Measurements from ENCODE around the gene SLF2.

- TF ChIP-seq POLR2AphosphoS5 (IDR thresholded peaks at IDR 0.05; ENCODE audit: low read depth, low read length): no peak
- no peak for TF ChIP-seq TAF1 (IDR thresholded peaks at IDR 0.05; ENCODE audit: low read depth, low read length)
- no peak for TF ChIP-seq POLR2A (IDR thresholded peaks at IDR 0.05; ENCODE audit: low read depth, low read length)
- TF ChIP-seq SPI1 (IDR thresholded peaks at IDR 0.05; ENCODE audit: low read depth, low read length): no peak
- TF ChIP-seq POU2F2 (IDR thresholded peaks at IDR 0.05; ENCODE audit: low read depth, low read length): no peak
These were observed 64.7 kb downstream of the SLF2 start for GRCh38 chr10:100977436-100977835.
